ENCODE results near the gene PAX5. TPM values are rescaled to one million over a fixed set of nuclear protein-coding genes. Genes with fewer than 3 reads are reported as not detected.

Gene PAX5
- polyA plus RNA-seq, 2 of the 4 experiments (the other 2 are of a cell fraction), result not detected

DNA sequence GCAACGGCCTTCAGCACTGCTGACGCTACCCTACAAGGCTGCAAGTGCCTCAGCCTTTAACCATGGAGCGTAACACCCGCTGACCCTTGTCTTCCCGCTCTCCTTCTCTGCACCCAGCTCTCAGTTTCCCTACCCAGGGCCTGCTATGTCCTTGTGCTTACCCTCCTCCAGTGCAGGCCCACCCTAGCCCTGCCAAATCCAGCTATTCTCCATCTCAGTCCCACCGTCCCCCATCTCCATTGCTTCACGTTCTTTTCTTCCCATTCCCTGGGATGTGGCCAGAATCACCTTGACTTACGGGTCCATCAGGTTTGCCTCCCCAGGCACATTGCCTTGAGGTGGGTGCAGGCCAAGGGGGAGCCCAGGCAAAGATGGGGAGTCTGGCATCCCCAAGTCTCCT lies 91.2 kb downstream of the PAX5 start:
- POLR2A ChIA-PET, result no interaction called here
- WGBS (ENCODE audit: missing lambda C conversion rate), result 88% methylated on average over 8 of the region's 8 CpGs
- no peak overlapping the region for H3K4me3 ChIP-seq
- FAIRE-seq (no peak), DNase-seq (ENCODE audit: low read depth in 1 of 2, low spot score in 1 of 2) (no peak), ATAC-seq (no peak)
- H3K4me2 ChIP-seq, result no peak overlapping the region
- H3K9me3 ChIP-seq, result no peaks in the 10 kb centered on the region
- CTCF ChIA-PET, result interaction anchor here (0.9 to 1.4 kb wide), 2 partner anchors 214 to 468 kb away, joined by 3 read pairs; no protein-coding TSS in a partner anchor
- no peaks in the 10 kb centered on the region for H3K4me1 ChIP-seq
- H3K27ac ChIP-seq, result no peak overlapping the region
- TF ChIP-seq HDAC2 (IDR thresholded peaks at IDR 0.05) (no peak), RCOR1 (IDR thresholded peaks at IDR 0.05; ENCODE audit: low read depth, low read length) (no peak), HMGXB4 (CRISPR knock-in tag; IDR thresholded peaks at IDR 0.05; ENCODE audit: borderline replicate concordance) (no peak), PBX3 (IDR thresholded peaks at IDR 0.05) (no peak), HOXB13 (CRISPR knock-in tag; IDR thresholded peaks at IDR 0.05; ENCODE audit: low read depth) (no peak), SMC3 (IDR thresholded peaks at IDR 0.05) (no peak), CHD2 (IDR thresholded peaks at IDR 0.05; ENCODE audit: low read length, partially characterized antibody) (no peak), CTCF (IDR thresholded peaks at IDR 0.05) (no peak), FOXS1 (CRISPR knock-in tag; IDR thresholded peaks at IDR 0.05) (no peak), MAZ (IDR thresholded peaks at IDR 0.05; ENCODE audit: borderline replicate concordance, low read depth, low read length) (no peak), ZC3H11A (IDR thresholded peaks at IDR 0.05) (no peak), FOSB (CRISPR knock-in tag; IDR thresholded peaks at IDR 0.05) (no peak)

- CTCF ChIA-PET, result interaction anchor here (0.8 to 1.5 kb wide), 5 partner anchors 8 to 67 kb away, joined by 3 to 4 read pairs (median 3); no protein-coding TSS in a partner anchor
- no peaks in the 10 kb centered on the region for H3K9me3 ChIP-seq
- no peak for ATAC-seq
- no peak overlapping the region for H3K27ac ChIP-seq
- no peak for FAIRE-seq
- POLR2A ChIA-PET, result no interaction called here
- TF ChIP-seq NPAS2 (CRISPR knock-in tag; IDR thresholded peaks at IDR 0.05; ENCODE audit: borderline replicate concordance) (no peak), KDM1A (IDR thresholded peaks at IDR 0.05; ENCODE audit: low read depth) (no peak), KDM5A (IDR thresholded peaks at IDR 0.05) (no peak), ZC3H11A (IDR thresholded peaks at IDR 0.05) (no peak), SREBF2 (IDR thresholded peaks at IDR 0.05) (no peak), FOXS1 (CRISPR knock-in tag; IDR thresholded peaks at IDR 0.05) (no peak), JUN (IDR thresholded peaks at IDR 0.05) (no peak), EHF (CRISPR knock-in tag; IDR thresholded peaks at IDR 0.05) (no peak), GATA3 (IDR thresholded peaks at IDR 0.05; ENCODE audit: borderline replicate concordance) (no peak)
- TF ChIP-seq, protein P1, sequence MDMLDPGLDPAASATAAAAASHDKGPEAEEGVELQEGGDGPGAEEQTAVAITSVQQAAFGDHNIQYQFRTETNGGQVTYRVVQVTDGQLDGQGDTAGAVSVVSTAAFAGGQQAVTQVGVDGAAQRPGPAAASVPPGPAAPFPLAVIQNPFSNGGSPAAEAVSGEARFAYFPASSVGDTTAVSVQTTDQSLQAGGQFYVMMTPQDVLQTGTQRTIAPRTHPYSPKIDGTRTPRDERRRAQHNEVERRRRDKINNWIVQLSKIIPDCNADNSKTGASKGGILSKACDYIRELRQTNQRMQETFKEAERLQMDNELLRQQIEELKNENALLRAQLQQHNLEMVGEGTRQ (IDR thresholded peaks at IDR 0.05), result no peak
- peaks cover 5% of the 10 kb centered on the region for H3K4me1 ChIP-seq
- H3K4me2 ChIP-seq, result no peak overlapping the region
- DNase-seq (ENCODE audit: low read depth in 1 of 2, low spot score in 1 of 2), result no peak
- 91% methylated on average over 6 of the region's 6 CpGs for WGBS (ENCODE audit: missing lambda C conversion rate)
- H3K4me3 ChIP-seq, result no peak overlapping the region
Measured at GRCh38 chr9:36941441-36941840, 92.6 kb downstream of the PAX5 start.

Measured in A549 (cell line).